K562 (cell line): ENCODE measurements around the gene DGLUCY. TPM values are rescaled to one million over a fixed set of nuclear protein-coding genes. Genes with fewer than 3 reads are reported as not detected.

Experiments used
- ATAC-seq: fragments of 200-7000 bp; cut with Tn5 transposase; 3 replicates; pipeline ENCODE4 v1.9.1; 2020; ENCODE audit warnings: moderate library complexity
- BruUV-seq: library from RNA; stranded (reverse); fragments of 400-500 nt; replicated peaks from 2 replicates; lab custom pipeline; 2021; lab: Mats Ljungman, UMichigan
- CTCF ChIA-PET: fragments of 300-600 bp; formaldehyde crosslinking; extraction: SDS; loops from one replicate; lab custom pipeline; 2021; ENCODE audit warnings: low intra/inter-chr PET ratio; lab: Yijun Ruan, JAX
- POLR2A ChIA-PET: fragments of 300-600, 350-650 bp; sonication (Branson Sonifier 250); formaldehyde crosslinking; extraction: SDS; loops from one replicate; lab custom pipeline; 2021; ENCODE audit warnings: antibody characterized with exemption, inconsistent platforms; lab: Yijun Ruan, JAX
- DNase-seq, 4 experiments: peaks; one replicate each; pipeline versions ENCODE4 v3.0.0 to v3.0.0-alpha.2; 2011 to 2018; ENCODE audit warnings: low spot score in 3 of 4, mixed read lengths in 3 of 4; ENCODE audit errors: extremely low read depth in 1 of 4
- FAIRE-seq: peaks from 2 replicates; lab custom pipeline; 2011; peaks lifted over from hg19 to GRCh38; lab: Jason Lieb, UNC
- H2AFZ ChIP-seq: 2 replicates; pipeline ENCODE4 v1.6.0; 2011; ENCODE audit warnings: low read depth, low read length, control low read depth, inconsistent platforms
- H3K27ac ChIP-seq: fragments of 200-600 bp; 3 replicates; pipeline ENCODE4 v1.8.0; 2011; ENCODE audit warnings: low read depth, mild to moderate bottlenecking, control low read depth, inconsistent platforms, low read length, moderate library complexity, mixed read lengths; ENCODE audit errors: extremely low read depth
- H3K27me3 ChIP-seq, 2 experiments: fragments of 300-600 bp in 1 of 2; 2 replicates in 1 of 2; 3 replicates in 1 of 2; pipeline versions ENCODE4 v1.6.0 to v1.8.0; 2011; ENCODE audit warnings: inconsistent platforms in 2 of 2, low read length in 2 of 2, mild to moderate bottlenecking in 1 of 2, mixed read lengths in 1 of 2, moderate library complexity in 1 of 2; ENCODE audit not compliant: control insufficient read depth in 2 of 2, insufficient read depth in 2 of 2
- H3K36me3 ChIP-seq: fragments of 300-600 bp; 3 replicates; pipeline ENCODE4 v1.8.0; 2011; ENCODE audit warnings: mild to moderate bottlenecking, low read length, inconsistent platforms; ENCODE audit not compliant: control insufficient read depth, insufficient read depth
- H3K4me1 ChIP-seq, 2 experiments: fragments of 200-600 bp in 1 of 2; replicated peaks in 1 of 2; 2 replicates in 1 of 2; 3 replicates in 1 of 2; pipeline versions ENCODE4 v1.5.1 to v1.8.0; 2011; ENCODE audit warnings: inconsistent platforms in 2 of 2, low read length in 2 of 2, mild to moderate bottlenecking in 1 of 2, mixed read lengths in 1 of 2, moderate library complexity in 1 of 2; ENCODE audit not compliant: control insufficient read depth in 2 of 2, insufficient read depth in 2 of 2
- H3K4me2 ChIP-seq: 2 replicates; pipeline ENCODE4 v1.6.1; 2011; ENCODE audit warnings: low read length, control low read depth, inconsistent platforms, mixed read lengths; ENCODE audit not compliant: insufficient read depth
- H3K4me3 ChIP-seq: fragments of 200-600 bp; sonication (generic), shearing (Covaris generic); 2 replicates; pipeline ENCODE4 v1.5.1; 2016; ENCODE audit warnings: control low read depth, inconsistent platforms
- H3K79me2 ChIP-seq: fragments of 200-600 bp; 3 replicates; pipeline ENCODE4 v1.8.0; 2011; ENCODE audit warnings: low read length, inconsistent platforms; ENCODE audit not compliant: control insufficient read depth, insufficient read depth
- H3K9ac ChIP-seq, 2 experiments: 2 replicates each; pipeline versions ENCODE4 v1.6.0 to v1.6.1; 2011; ENCODE audit warnings: low read depth in 2 of 2, low read length in 2 of 2, control low read depth in 1 of 2, inconsistent platforms in 1 of 2, mild to moderate bottlenecking in 1 of 2, mixed read lengths in 1 of 2; ENCODE audit not compliant: insufficient read depth in 1 of 2
- H3K9me1 ChIP-seq: one replicate; pipeline ENCODE4 v1.6.0; 2011; ENCODE audit warnings: inconsistent platforms, mild to moderate bottlenecking, low read length, moderate library complexity; ENCODE audit not compliant: control insufficient read depth, insufficient read depth
- H3K9me3 ChIP-seq: replicated peaks from 2 replicates; pipeline ENCODE4 v1.5.1; 2011; ENCODE audit warnings: low read depth, low read length, inconsistent platforms; ENCODE audit not compliant: control insufficient read depth, insufficient read depth
- H4K20me1 ChIP-seq: replicated peaks from 2 replicates; pipeline ENCODE4 v1.6.1; 2011; ENCODE audit warnings: low read length, inconsistent platforms, mixed read lengths; ENCODE audit not compliant: control insufficient read depth, insufficient read depth
- ARID1B ChIP-seq: fragments of 450-650 bp; IDR thresholded peaks from 2 replicates; pipeline ENCODE4 v1.6.1; 2016; ENCODE audit warnings: antibody characterized with exemption, mild to moderate bottlenecking, inconsistent platforms
- ATF3 ChIP-seq, 2 experiments: fragments of 450-650 bp in 1 of 2; sonication (generic) in 1 of 2; formaldehyde crosslinking in 1 of 2; IDR thresholded peaks in 1 of 2; conservative IDR thresholded peaks in 1 of 2; 2 replicates each; pipeline versions ENCODE4 v1.6.1 to v1.8.1; 2016 to 2023; ENCODE audit warnings: mild to moderate bottlenecking in 2 of 2, moderate library complexity in 2 of 2, inconsistent platforms in 1 of 2, missing genetic modification reagents in 1 of 2
- BRF1 ChIP-seq: IDR thresholded peaks from 3 replicates; pipeline ENCODE4 v1.6.1; 2011; ENCODE audit warnings: borderline replicate concordance, mild to moderate bottlenecking; ENCODE audit not compliant: insufficient read length; ENCODE audit errors: extremely low read depth
- CBFA2T3 ChIP-seq: fragments of 450-650 bp; IDR thresholded peaks from 2 replicates; pipeline ENCODE4 v1.6.1; 2017
- FOSL1 ChIP-seq: fragments of 200-800 bp; sonication (Bioruptor generic); conservative IDR thresholded peaks from 2 replicates; pipeline ENCODE4 v1.6.1; 2016; ENCODE audit warnings: missing genetic modification characterization, missing compliant biosample characterization
- JUN ChIP-seq, 2 experiments: sonication (generic) in 1 of 2; formaldehyde crosslinking in 1 of 2; IDR thresholded peaks; 2 replicates each; pipeline versions ENCODE4 v1.6.1 to v1.8.0; 2012 to 2022; ENCODE audit warnings: borderline replicate concordance in 2 of 2, mild to moderate bottlenecking in 2 of 2, improper control_type of control experiment in 1 of 2, low read depth in 1 of 2, low read length in 1 of 2, missing genetic modification reagents in 1 of 2
- JUND ChIP-seq, 2 experiments: IDR thresholded peaks; 2 replicates in 1 of 2; 3 replicates in 1 of 2; pipeline ENCODE4 v1.6.1; 2011; ENCODE audit warnings: borderline replicate concordance in 2 of 2, low read depth in 2 of 2, low read length in 2 of 2, improper control_type of control experiment in 1 of 2, missing biosample characterization in 1 of 2, missing genetic modification characterization in 1 of 2, missing genetic modification reagents in 1 of 2
- MEIS2 ChIP-seq: fragments of 450-650 bp; IDR thresholded peaks from 2 replicates; pipeline ENCODE4 v1.6.1; 2014; ENCODE audit warnings: mild to moderate bottlenecking; ENCODE audit not compliant: partially characterized antibody
- PKNOX1 ChIP-seq: fragments of 450-650 bp; IDR thresholded peaks from 2 replicates; pipeline ENCODE4 v1.6.1; 2016
- SMAD3 ChIP-seq: fragments of 450-650 bp; formaldehyde crosslinking; conservative IDR thresholded peaks from 2 replicates; pipeline ENCODE4 v1.4.0; 2020; ENCODE audit warnings: mild to moderate bottlenecking
- SMARCA4 ChIP-seq: fragments of 450-650 bp; IDR thresholded peaks from 2 replicates; pipeline ENCODE4 v1.6.1; 2016
- SMARCE1 ChIP-seq: fragments of 450-650 bp; IDR thresholded peaks from 2 replicates; pipeline ENCODE4 v1.7.1; 2016; ENCODE audit warnings: mild to moderate bottlenecking
- WGBS: fragments of 100-300 bp; shearing (Covaris generic); methylation state at CpG from one replicate; pipeline ENCODE4 v1.1.6; 2016; ENCODE audit warnings: low coverage, mixed read lengths; ENCODE audit not compliant: insufficient coverage; ENCODE audit errors: missing lambda C conversion rate; 5-methylcytosine and 5-hydroxymethylcytosine counted together
- in situ Hi-C: fragments of 300-500 bp; cut with MboI; formaldehyde crosslinking; loops from 4 replicates; pipeline ENCODE4 v1.15.0; 2018; ENCODE audit warnings: inconsistent platforms, mixed read lengths
- intact Hi-C: fragments of 100-400 bp; cut with micrococcal nuclease; formaldehyde crosslinking; loops from 2 replicates; pipeline ENCODE4 v1.14.2; 2022
- polyA plus RNA-seq, 8 experiments: library from polyadenylated mRNA; depleted of rRNA in 4 of 8; stranded (reverse) in 5 of 8; unstranded in 3 of 8; fragments of >200 nt; fragmentation: Nextera tagmentation in 2 of 8; fragmentation: Illumina TruSeq in 1 of 8; extraction: Ambion mirVana in 2 of 8; extraction: Trizol in 1 of 8; gene quantifications; 2 replicates each; pipeline versions ENCODE4 v1.2.1 to v1.2.3, GENCODE V29; 2011 to 2014; ENCODE audit warnings: inconsistent platforms in 1 of 8, missing spikeins in 1 of 8
- total RNA-seq, 7 experiments: library from RNA; depleted of rRNA in 6 of 7; stranded (reverse); fragments of >200 nt in 6 of 7; fragmentation: Illumina TruSeq in 2 of 7; extraction: Trizol in 2 of 7; gene quantifications; 2 replicates each; pipeline versions ENCODE4 v1.2.1 to v1.2.3, GENCODE V29; 2011 to 2021; ENCODE audit warnings: low replicate concordance in 1 of 7
- TF ChIP-seq, protein P1 (sequence below): sonication (generic); formaldehyde crosslinking; IDR thresholded peaks from 2 replicates; pipeline ENCODE4 v1.8.0; 2023; ENCODE audit warnings: mild to moderate bottlenecking, missing genetic modification reagents

The DGLUCY gene
- total and polyA plus RNA-seq, 9 of the 15 experiments (the other 6 are each of a cell fraction or from before 2014, with no cell fraction given) = 9.9 to 28.4 (median 21.0) TPM

DNA sequence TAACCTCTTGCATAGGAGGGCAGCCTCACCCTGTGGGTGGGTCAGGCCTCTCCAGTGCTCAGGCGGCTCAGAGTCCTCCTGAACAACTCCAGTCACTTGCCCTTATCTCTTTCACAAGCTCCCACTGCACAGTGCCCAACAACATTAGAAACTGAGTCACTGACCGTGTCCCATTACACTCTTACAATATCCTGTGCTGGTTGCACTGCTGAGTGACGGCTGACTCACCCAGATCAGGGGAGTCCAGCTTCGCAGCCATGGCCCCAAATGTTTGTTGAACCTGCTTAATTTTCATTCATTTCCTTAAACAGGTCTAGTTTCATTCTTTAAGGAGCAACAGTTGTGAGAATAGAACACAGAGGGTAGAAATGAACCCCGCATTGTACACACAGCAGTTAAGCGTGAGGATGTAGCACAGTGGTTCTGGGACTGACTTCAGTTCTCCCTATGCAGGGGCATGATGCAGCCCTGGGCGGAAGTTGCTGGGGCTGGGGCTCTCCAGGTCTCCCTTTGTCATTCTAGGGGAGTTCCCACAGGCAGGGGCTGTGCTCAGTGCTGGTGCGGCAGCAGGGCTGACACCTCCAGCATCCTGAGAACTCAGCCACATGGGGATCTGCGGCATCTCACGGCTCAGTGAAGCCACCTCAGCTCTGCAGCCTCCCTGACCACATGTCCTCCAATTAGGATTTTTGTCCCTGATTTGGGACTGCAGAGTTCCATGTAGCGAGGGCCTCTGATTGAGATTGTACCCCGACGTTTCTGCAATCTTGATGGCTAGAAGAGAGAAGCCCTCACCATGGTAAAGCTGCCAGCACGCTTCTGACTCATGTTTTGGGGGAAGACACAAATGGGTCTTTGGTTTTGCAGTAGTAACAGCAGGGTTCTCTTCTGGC, 114.5 kb downstream of the DGLUCY start:
- in situ Hi-C loops = no loop called here
- TF ChIP-seq JUND (IDR thresholded peaks at IDR 0.05; ENCODE audit: borderline replicate concordance, low read depth, low read length) = peak; percentile 66
- peak; percentile 70; the same call in 1 of the 3 replicates for TF ChIP-seq JUND (tag; IDR thresholded peaks at IDR 0.05; ENCODE audit: borderline replicate concordance, low read depth, low read length)
- TF ChIP-seq BRF1 = no peak
- TF ChIP-seq CBFA2T3 = 0 out of 2 replicates have a peak, but pooled peaks have one; percentile 11
- TF ChIP-seq ARID1B = peak; percentile 53; the same call in 1 of the 2 replicates
- TF ChIP-seq, protein P1, sequence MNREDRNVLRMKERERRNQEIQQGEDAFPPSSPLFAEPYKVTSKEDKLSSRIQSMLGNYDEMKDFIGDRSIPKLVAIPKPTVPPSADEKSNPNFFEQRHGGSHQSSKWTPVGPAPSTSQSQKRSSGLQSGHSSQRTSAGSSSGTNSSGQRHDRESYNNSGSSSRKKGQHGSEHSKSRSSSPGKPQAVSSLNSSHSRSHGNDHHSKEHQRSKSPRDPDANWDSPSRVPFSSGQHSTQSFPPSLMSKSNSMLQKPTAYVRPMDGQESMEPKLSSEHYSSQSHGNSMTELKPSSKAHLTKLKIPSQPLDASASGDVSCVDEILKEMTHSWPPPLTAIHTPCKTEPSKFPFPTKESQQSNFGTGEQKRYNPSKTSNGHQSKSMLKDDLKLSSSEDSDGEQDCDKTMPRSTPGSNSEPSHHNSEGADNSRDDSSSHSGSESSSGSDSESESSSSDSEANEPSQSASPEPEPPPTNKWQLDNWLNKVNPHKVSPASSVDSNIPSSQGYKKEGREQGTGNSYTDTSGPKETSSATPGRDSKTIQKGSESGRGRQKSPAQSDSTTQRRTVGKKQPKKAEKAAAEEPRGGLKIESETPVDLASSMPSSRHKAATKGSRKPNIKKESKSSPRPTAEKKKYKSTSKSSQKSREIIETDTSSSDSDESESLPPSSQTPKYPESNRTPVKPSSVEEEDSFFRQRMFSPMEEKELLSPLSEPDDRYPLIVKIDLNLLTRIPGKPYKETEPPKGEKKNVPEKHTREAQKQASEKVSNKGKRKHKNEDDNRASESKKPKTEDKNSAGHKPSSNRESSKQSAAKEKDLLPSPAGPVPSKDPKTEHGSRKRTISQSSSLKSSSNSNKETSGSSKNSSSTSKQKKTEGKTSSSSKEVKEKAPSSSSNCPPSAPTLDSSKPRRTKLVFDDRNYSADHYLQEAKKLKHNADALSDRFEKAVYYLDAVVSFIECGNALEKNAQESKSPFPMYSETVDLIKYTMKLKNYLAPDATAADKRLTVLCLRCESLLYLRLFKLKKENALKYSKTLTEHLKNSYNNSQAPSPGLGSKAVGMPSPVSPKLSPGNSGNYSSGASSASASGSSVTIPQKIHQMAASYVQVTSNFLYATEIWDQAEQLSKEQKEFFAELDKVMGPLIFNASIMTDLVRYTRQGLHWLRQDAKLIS (CRISPR knock-in tag) = no peak
- TF ChIP-seq ATF3 (IDR thresholded peaks at IDR 0.05) = peak; percentile 64
- no peak for TF ChIP-seq ATF3 (CRISPR knock-in tag; conservative IDR thresholded peaks at IDR 0.05)
- TF ChIP-seq MEIS2 = peak; percentile 81
- peak; percentile 47; the same call in 1 of the 2 replicates for TF ChIP-seq SMARCA4
- TF ChIP-seq SMAD3 (CRISPR knock-in tag) = no peak
- TF ChIP-seq SMARCE1 = peak; percentile 56; the same call in 1 of the 2 replicates
- TF ChIP-seq FOSL1 (tag) = 0 out of 2 replicates have a peak, but pooled peaks have one; percentile 40
- peak; percentile 73 for TF ChIP-seq PKNOX1
- TF ChIP-seq JUN (IDR thresholded peaks at IDR 0.05; ENCODE audit: borderline replicate concordance, low read depth, low read length) = no peak
- TF ChIP-seq JUN (CRISPR knock-in tag; IDR thresholded peaks at IDR 0.05; ENCODE audit: borderline replicate concordance) = no peak

More for the DNA sequence above, 114.5 kb downstream of the DGLUCY start:
- no TSS peak for BruUV-seq
- Histone ChIP-seq H3K27ac (peak overlapping the region; percentile 47; the same call in 2 of the 3 replicates), H3K4me2 (no peak overlapping the region), H3K27me3 (no peaks in the 10 kb centered on the region), H3K36me3 (no peaks in the 10 kb centered on the region), H3K4me3 (no peak overlapping the region), H4K20me1 (no peaks in the 10 kb centered on the region), H3K9me1 (no peaks in the 10 kb centered on the region), H3K79me2 (no peaks in the 10 kb centered on the region), H3K9me3 (no peaks in the 10 kb centered on the region), H3K4me1 (peaks cover 4 to 19% of the 10 kb centered on the region in 2 experiments), H3K9ac (no peak overlapping the region), H2AFZ (no peak overlapping the region)
- ChIA-PET CTCF (no interaction called here), POLR2A (interaction anchor here (0.7 kb wide), 1 partner anchor 26 kb away, joined by 4 read pairs; no protein-coding TSS in a partner anchor)
- DNase-seq = peak; percentile 42 to 63 (median 46)
- FAIRE-seq = peak; percentile 67
- ATAC-seq = peak; percentile 72
- WGBS = 46% methylated on average over 14 of the region's 14 CpGs
- intact Hi-C loops = no loop called here
